HG03342 (cell line): Measurements from ENCODE around the gene CRYAA.

Experiments used
- ATAC-seq: cut with Tn5 transposase; IDR thresholded peaks from one replicate; pipeline ENCODE4 v1.9.1; 2021; ENCODE audit warnings: mild to moderate bottlenecking, moderate library complexity; ENCODE audit not compliant: unreplicated experiment

CRYAA gene

DNA sequence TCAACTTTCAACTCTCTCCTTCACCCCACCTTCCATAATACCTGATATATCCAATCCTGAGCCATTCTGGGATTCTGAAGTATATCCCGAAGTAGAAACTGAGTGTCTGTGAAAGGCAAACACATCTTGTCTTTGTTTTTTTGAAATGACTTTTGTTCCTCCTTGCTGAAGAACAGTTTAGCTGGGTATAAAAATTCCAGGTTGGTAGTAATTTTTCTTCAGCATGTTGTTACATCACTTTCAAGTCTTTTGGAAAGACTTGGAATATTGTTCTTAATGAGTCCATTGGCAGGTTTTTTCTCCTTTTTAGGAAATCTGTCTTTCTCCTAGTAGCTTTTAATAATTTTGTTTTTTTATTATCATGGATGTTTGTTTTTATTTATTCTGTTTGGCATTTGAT, 32.7 kb downstream of the CRYAA start:
- ATAC-seq, result no peak

DNA sequence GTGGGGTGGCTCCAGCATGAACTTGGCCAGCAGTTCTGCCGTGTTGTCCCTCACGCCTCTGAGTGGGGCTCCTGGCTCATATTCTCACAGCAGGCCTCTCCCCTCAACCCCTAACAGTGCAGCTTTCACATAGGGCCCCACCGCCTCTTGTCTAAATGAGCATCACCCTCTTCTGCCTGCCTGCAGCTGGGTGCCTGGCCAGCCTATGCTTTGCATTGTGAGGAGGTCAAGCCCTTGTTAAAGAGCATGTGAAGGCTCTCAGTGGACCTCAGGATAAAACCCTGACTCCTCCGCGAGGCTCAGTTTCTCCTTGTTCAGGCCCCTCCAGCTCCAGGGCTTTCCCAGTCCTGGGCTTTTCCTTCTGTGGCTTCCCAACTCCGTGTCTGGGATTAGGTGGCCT, 34.8 kb downstream of the CRYAA start:
- ATAC-seq, result no peak

GRCh38 chr21:43204638-43205037, 35.8 kb downstream of the CRYAA start:
- ATAC-seq, result no peak

DNA sequence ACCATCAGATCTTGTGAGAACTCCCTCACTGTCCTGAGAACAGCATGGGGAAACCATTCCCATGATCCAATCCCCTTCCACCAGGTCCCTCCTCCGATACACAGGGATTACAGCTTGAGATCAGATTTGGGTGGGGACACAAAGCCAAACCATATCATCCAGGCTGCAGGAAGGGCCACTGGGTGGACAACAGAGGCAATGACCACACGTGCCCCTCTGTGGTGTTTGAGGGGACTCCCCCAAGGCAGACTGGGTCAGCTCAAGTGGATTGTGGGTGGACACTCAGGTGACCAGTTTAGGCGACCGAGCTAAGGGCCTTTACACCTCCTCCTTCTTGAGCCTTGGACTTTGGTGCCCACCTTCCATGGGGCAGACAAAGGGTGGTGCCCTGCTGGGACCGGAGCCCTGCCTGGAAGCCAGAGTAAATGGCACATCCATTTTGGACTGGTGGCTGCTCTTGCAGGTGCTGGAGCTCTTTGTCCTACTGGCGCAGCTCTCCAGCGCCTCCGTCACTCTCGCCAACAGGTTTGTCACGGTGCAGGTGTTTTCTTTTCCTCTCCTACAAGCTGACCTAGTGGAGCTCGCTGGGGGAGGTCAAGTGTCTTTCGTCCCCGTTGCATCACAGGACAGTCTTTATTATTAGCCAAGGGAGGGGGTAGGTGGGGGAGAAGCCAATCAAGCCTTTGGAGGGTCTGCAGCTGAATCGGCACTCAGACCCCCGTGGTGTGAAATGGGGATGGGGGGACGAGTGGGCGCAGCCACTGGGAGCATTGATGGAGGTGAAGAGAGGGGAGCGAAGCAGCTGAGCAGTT, 37.6 kb downstream of the CRYAA start:
- ATAC-seq, result no peak

DNA sequence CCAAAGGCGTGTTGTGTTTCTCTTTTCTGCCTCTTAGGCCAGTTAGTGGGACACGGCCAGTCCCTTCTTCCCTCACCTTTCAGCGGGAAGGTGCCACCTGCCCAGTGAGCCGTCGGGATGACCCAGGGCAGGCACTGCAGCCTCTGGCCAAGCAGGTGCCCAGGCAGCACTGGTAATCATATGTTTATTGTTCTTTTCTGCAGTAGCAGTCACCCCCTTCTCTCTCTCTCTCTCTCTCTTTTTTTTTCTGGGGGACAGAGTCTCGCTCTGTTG, 38.2 kb downstream of the CRYAA start:
- no peak for ATAC-seq

DNA sequence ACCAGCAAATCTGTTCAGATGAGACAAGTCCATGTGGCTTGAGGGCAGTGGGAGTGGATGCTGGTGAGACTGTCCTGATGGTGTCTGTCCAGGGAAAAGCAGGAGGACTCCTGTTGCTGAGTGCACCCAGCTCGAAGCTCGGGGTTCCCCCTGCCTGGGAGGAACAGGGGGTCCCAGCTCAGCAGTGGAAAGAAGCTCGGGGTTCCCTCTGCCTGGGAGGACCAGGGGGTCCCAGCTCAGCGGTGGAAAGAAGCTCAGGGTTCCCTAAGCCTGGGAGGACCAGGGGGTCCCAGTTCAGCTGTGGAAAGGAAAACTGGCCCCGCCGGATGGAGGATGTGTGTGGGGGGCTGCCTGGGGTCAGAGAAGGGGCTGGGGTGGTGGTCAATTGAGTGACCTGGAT, 39.1 kb downstream of the CRYAA start:
- no peak for ATAC-seq

DNA sequence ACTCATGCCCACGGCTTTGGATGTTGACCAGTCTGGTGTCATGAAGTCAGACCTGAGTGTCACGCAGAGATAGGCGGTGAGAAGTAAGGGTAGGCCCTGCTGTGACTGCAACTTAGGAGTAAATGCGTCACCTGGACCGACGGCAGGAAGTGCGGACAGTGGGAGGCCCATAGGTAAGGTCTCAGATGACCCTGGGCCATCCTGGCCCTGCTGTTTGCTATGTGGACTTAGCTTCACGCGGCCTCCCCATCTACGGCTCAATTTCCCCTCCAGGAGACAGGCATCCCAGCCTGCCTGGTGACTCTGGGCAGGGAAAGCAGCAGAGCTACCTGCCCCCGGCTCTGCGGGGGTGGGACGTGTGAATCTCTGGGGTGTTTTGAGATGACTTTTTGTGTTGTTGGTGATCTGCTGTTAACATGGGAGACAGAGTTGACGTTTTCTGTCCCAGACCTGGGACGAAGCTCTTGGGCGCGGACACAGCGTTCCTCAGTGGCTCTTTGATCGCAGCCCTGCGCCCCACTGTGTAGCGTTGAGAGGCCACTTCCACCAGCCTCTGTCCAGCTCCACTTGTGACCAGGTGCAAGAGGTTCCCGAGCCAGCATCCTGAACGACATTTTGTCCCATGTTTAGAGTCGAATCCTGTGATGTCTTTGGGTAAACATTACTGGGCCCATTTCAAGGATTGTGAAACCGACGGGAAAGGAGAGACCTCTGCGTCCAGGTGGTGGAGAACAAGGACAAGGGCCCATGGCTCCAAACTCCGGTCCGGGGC, 39.9 kb downstream of the CRYAA start:
- ATAC-seq, result no peak

DNA sequence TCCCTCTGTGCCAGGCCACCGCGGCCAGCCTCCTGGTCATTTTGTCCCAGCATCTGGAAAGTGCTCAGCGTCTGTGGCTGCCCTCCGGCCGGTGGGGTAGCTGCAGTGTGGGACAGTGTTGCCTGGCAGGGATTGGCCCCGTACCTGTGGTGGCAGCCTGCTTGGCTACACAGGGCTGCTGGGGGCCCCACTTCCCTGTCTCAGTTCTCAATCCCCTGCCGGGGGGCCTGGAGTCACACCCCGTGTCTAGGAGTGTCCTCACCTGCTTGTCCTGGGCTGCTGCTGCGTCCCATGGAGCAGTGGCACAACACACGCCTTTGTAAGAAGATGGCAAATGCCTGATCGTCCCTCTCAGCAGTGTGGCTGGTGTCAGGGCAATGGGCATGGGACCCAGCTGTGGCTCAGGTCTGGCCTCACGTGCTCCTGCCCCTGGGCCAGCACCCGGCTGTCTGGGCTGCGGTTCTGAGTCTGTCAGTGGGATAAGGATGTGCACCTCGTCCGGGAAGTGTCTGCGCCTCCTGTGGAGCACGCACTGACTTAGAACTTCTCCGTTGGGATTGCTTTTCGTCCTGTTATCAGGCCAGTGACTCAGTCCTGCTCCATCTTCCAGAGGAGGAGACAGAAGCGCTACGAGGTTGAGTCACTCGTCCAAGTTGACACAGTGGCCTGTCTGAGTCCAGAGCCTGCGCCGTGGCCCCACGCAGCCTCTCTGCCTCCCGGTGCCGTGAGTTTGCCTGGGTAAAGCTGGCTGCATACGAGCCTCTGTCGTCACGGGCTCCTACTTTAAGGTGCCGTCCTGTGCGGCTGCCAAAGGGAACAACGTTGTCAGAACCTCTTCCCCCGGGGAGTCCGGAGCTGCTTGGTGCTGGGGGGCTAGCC, 41.0 kb downstream of the CRYAA start:
- ATAC-seq, result no peak

- ATAC-seq, result no peak
Measured at GRCh38 chr21:43210454-43211071, 41.8 kb downstream of the CRYAA start.

GRCh38 chr21:43211072-43211759, 42.4 kb downstream of the CRYAA start:
- no peak for ATAC-seq

DNA sequence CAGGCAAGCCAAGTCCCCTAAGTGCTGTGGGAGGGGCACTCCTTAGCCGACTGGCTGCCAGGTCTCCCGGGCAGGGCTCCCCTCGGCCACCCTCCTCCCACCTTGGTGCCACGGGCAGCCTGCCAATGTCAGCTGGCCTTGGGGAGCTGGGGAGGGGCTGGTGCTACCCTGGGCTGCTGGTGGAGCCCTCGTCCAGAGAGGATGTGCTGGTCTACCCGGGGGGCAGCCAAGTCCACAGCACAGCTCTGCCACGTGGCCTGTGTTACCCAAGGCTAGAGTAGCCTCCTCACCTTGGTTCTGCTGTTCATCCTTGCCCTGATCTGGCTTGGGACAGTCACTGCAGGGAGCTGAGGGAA, 42.9 kb downstream of the CRYAA start:
- no peak for ATAC-seq
